IPS-11a (cell line): Measurements from ENCODE around the gene EEF1B2.
"Not testable (repeated sequence)": the region's sequence is repeated elsewhere in the genome, so short reads cannot be mapped to it uniquely, and the experiment has no call there.

Source experiments
- H3K4me3 ChIP-seq: one replicate; pipeline ENCODE4 v1.5.1; 2013; ENCODE audit warnings: low read depth, low read length, control low read depth

EEF1B2 gene

GRCh38 chr2:206163251-206163880, 3.7 kb downstream of the EEF1B2 start:
- no peak overlapping the region for H3K4me3 ChIP-seq

- no peak overlapping the region for H3K4me3 ChIP-seq
These were observed 4.7 kb downstream of the EEF1B2 start for GRCh38 chr2:206164261-206164862.

DNA sequence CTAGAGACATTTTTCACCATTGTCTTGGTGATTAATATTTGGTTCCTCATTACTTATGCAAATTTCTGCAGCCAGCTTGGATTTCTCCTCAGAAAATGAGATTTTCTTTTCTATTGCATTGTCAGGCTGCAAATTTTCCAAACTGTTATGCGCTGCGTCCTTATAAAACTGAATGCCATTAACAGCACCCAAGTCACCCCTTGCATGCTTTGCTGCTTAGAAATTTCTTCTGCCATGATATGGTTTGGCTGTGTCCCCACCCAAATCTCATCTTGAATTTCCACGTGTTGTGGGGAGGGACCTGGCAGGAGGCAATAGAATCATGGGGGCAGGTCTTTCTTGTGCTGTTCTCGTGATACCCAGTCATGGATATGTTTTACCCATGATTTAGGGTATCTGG, 8.5 kb downstream of the EEF1B2 start:
- H3K4me3 ChIP-seq = not testable (repeated sequence)

- H3K4me3 ChIP-seq = not testable (repeated sequence)
These were observed 12.1 kb downstream of the EEF1B2 start for GRCh38 chr2:206171624-206172397.

DNA sequence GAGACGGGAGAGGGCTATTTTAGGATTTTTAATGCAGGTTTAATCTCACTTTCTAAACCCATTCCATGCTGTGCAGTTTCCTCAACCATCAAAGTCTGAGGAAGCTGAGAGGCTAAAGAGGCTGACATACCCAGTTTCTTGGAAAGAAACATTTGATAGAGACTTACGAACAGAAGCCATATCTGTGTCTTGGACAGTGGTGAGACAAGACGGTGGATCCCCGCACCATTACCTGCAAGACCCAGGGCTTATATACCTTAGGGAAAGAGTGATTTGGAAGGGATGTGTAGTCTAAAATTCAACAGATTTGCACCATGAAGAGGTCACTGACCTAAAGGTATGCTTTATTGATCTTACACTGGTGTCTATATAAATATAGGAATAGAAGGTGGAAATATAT, 13.5 kb downstream of the EEF1B2 start:
- no peak overlapping the region for H3K4me3 ChIP-seq

DNA sequence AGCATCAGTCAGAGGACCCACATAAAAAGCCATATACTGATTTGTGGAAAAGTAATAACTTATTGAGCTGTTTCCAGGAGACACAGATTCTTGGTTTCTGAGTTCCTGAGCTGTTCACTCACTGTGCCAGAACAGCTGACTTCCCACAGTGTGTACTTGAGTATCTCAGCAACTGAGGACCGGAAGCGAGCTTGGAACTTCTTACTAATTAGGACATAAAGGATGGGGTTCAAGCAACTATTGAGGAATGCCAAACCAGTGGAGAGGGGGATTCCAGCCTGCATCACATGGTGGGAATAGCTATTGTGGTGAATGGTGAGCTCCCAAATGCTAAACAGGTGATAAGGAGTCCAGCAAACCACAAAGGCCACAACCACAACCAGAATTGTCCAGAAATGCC, 16.4 kb downstream of the EEF1B2 start:
- no peak overlapping the region for H3K4me3 ChIP-seq

DNA sequence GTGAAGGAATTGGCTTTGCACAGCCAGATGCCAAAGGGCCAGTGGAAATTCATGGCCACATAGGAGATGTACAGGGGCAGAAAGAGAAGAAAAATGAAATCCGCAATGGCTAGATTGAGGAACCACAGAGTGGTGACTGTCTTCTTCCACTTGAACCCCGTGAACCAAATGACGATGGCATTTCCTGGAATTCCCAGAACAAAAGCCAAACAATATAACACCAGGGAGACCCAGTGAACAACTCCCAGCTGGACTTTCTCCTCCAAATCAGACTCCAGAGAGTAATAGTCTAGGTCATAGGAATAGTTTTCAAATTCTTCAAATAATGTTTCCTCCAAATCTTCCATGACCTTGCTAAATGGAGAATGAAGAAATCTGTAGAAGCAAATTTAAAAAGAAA, 17.2 kb downstream of the EEF1B2 start:
- H3K4me3 ChIP-seq = no peak overlapping the region

DNA sequence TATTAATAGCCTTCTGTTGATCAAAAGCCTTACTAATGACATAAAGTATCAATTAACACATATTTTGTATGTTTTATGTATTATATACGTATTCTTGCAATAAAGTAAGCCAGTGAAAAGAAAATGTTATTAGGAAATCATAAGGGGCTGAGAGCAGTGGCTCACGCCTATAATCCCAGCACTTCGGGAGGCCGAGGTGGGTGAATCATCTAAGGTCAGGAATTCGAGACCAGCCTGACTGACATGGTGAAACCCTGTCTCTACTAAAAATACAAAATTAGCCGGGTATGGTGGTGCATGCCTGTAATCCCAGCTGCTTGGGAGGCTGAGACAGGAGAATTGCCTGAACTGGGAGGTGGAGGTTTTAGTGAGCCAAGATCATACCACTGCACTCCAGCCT, 21.8 kb downstream of the EEF1B2 start:
- not testable (repeated sequence) for H3K4me3 ChIP-seq

- no peak overlapping the region for H3K4me3 ChIP-seq
These were observed 30.0 kb downstream of the EEF1B2 start for GRCh38 chr2:206189691-206190090.

DNA sequence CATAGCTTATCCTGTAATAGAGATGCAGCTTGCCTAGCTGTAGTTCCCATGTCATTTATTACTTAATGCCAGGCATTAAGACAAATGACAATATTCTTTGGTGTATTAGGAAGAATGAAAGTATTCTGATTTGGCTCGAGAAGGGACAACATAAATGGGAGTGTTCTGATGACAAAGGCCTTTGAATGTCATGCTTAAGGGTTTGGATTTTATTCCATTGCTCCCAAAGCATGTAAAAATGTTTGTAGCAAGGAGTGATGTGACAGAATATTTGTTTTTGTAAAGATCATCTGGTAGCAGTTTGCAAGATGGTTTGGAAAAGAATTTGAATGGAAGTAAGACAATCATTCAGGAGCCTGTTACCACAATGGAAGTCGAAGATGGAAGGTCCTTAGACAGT, 30.4 kb downstream of the EEF1B2 start:
- no peak overlapping the region for H3K4me3 ChIP-seq

DNA sequence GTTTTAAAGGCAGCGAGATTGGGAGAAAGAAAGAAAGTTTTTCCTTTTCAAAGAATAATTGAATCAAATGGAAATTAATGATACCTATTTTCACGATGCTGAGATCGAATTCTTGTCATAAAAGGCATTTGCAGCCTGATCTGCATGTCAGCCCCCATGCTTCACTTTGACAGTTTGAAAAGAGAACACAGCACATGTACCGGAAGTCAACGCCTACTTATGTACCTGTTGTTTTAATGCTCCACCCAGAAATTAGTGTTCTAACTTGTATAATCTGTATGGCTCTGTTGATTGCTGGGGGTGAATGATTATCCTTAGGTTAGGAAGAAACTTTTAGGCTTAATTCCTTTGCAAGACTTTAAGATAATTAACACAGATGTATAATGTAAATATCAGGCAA, 31.0 kb downstream of the EEF1B2 start:
- H3K4me3 ChIP-seq = no peak overlapping the region

GRCh38 chr2:206192157-206192556, 32.5 kb downstream of the EEF1B2 start:
- no peak overlapping the region for H3K4me3 ChIP-seq

GRCh38 chr2:206193671-206194357, 34.1 kb downstream of the EEF1B2 start:
- no peak overlapping the region for H3K4me3 ChIP-seq

GRCh38 chr2:206198677-206199076, 39.0 kb downstream of the EEF1B2 start:
- no peak overlapping the region for H3K4me3 ChIP-seq

- H3K4me3 ChIP-seq = no peak overlapping the region
These were observed 41.6 kb downstream of the EEF1B2 start for GRCh38 chr2:206201075-206201848.

DNA sequence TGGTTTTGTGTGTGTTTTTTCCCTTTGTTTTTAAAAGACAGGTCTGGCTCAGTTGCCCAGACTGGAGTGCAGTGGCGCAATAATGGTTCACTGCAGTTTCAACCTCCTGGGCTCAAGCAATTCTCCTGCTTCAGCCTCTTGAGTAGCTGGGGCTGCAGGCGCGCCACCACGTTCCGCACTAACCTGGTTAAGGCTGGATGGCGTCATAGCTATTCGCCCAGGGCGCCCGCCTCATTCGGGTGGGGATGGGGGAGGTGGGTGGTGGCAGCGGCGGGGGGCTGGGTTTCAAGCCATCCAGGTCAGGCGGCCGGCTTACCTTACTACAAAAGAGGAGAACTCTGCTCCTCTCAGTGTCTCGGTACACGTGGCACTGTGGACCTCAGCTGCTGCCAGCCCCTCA, 42.8 kb downstream of the EEF1B2 start:
- no peak overlapping the region for H3K4me3 ChIP-seq

DNA sequence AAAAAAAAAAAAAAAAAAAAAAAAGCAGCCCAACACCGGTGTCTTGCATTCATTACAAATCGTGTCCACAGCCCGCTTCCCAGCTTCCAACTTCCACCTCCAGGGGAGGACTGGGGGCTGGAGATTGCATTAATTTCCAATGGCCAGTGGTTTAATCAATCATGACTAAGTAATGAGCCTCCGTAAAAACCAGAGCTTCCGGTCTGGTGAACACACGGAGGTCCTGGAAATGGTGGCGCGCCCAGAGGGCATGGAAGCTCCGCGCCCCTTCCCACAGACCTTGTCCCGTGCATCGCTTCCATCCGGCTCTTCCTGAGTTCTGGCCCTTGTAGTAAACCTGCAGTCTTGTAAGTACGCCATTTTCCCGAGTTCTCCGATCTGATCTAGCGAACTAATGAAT, 43.6 kb downstream of the EEF1B2 start:
- no peak overlapping the region for H3K4me3 ChIP-seq

- no peak overlapping the region for H3K4me3 ChIP-seq
These were observed 45.0 kb downstream of the EEF1B2 start for GRCh38 chr2:206204710-206205109.

DNA sequence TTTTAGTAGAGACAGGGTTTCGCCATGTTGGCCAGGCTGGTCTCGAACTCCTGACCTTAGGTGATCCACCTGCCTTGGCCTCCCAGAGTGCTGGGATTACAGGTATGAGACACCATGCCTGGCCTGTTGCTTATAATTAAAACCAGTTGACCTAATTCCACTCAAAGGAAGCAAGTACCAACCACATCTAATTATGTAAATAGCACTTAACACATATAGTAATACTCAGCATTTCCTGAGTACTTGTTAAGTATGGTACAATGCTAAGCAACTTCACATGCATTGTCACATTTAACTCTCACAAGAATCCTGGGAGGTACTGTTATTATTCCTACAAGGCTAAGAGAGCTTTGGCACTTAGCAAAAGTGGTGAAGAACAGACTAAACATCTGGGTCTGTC, 47.6 kb downstream of the EEF1B2 start:
- H3K4me3 ChIP-seq = not testable (repeated sequence)

DNA sequence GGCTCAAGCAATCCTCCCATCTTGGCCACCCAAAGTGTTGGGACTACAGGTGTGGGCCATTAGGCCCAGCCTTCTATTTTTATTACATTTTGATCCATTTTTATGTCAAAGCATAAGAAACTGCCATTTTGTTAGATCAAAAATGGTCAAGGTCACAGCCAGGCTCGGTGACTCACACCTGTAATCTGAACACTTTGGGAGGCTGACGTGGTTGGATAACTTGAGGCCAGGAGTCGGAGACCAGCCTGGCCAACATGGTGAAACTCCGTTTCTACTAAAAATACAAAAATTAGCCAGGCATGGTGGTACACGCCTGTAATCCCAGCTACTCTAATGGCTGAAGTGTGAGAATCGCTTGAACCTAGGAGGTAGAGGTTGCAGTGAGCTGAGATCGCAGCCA, 49.2 kb downstream of the EEF1B2 start:
- no peak overlapping the region for H3K4me3 ChIP-seq

GRCh38 chr2:206211657-206212255, 52.1 kb downstream of the EEF1B2 start:
- no peak overlapping the region for H3K4me3 ChIP-seq
